ENCODE measurements around the gene GOLGA6L1.
"Not testable (repeated sequence)": the region's sequence is repeated elsewhere in the genome, so short reads cannot be mapped to it uniquely, and the experiment has no call there.

Gene GOLGA6L1

GRCh38 chr15:23083115-23083514 lies 53.5 kb downstream of the GOLGA6L1 start:
- Histone ChIP-seq H3K9ac (ENCODE audit: low read depth in 1 of 2, low read length in 2 of 2) (no peak overlapping the region), H3K27ac (ENCODE audit: low read depth in 2 of 2, low read length in 2 of 2) (no peak overlapping the region), H3K4me3 (ENCODE audit: low read length in 2 of 2) (no peak overlapping the region), H3K4me1 (ENCODE audit: control insufficient read depth in 2 of 2, insufficient read depth in 2 of 2, low read length in 2 of 2) (no peaks in the 10 kb centered on the region), H3K27me3 (ENCODE audit: control insufficient read depth in 2 of 2, insufficient read depth in 2 of 2, low read length in 2 of 2) (no peaks in the 10 kb centered on the region), H3K9me3 (ENCODE audit: control insufficient read depth in 2 of 2, low read length in 2 of 2) (no peaks in the 10 kb centered on the region), H3K36me3 (ENCODE audit: control insufficient read depth in 2 of 2, insufficient read depth in 2 of 2, low read length in 2 of 2) (no peaks in the 10 kb centered on the region)

- H3K27me3 ChIP-seq (ENCODE audit: control insufficient read depth in 2 of 2, insufficient read depth in 2 of 2, low read length in 2 of 2); H3K4me3 ChIP-seq (ENCODE audit: low read length in 2 of 2); H3K4me1 ChIP-seq (ENCODE audit: control insufficient read depth in 2 of 2, insufficient read depth in 2 of 2, low read length in 2 of 2); H3K9me3 ChIP-seq (ENCODE audit: control insufficient read depth in 2 of 2, low read length in 2 of 2); H3K9ac ChIP-seq (ENCODE audit: low read depth in 1 of 2, low read length in 2 of 2); H3K36me3 ChIP-seq (ENCODE audit: control insufficient read depth in 2 of 2, insufficient read depth in 2 of 2, low read length in 2 of 2); H3K27ac ChIP-seq (ENCODE audit: low read depth in 2 of 2, low read length in 2 of 2): not testable (repeated sequence)
These were observed 54.5 kb downstream of the GOLGA6L1 start for GRCh38 chr15:23081996-23082737.

- no peak overlapping the region for H3K4me3 ChIP-seq (ENCODE audit: low read length in 2 of 2)
These were observed 55.4 kb downstream of the GOLGA6L1 start for GRCh38 chr15:23081271-23081670.

GRCh38 chr15:23079766-23080165 lies 56.9 kb downstream of the GOLGA6L1 start:
- no peaks in the 10 kb centered on the region for H3K27me3 ChIP-seq (ENCODE audit: control insufficient read depth in 2 of 2, insufficient read depth in 2 of 2, low read length in 2 of 2)
- no peaks in the 10 kb centered on the region for H3K9me3 ChIP-seq (ENCODE audit: control insufficient read depth in 2 of 2, low read length in 2 of 2)
- no peaks in the 10 kb centered on the region for H3K36me3 ChIP-seq (ENCODE audit: control insufficient read depth in 2 of 2, insufficient read depth in 2 of 2, low read length in 2 of 2)
- H3K27ac ChIP-seq (ENCODE audit: low read depth in 2 of 2, low read length in 2 of 2) = no peak overlapping the region
- no peaks in the 10 kb centered on the region for H3K4me1 ChIP-seq (ENCODE audit: control insufficient read depth in 2 of 2, insufficient read depth in 2 of 2, low read length in 2 of 2)
- no peak overlapping the region for H3K4me3 ChIP-seq (ENCODE audit: low read length in 2 of 2)
- H3K9ac ChIP-seq (ENCODE audit: low read depth in 1 of 2, low read length in 2 of 2) = no peak overlapping the region

More at GRCh38 chr15:23081271-23081670, 55.4 kb downstream of the GOLGA6L1 start:
- Histone ChIP-seq H3K4me1 (ENCODE audit: control insufficient read depth in 2 of 2, insufficient read depth in 2 of 2, low read length in 2 of 2) (no peaks in the 10 kb centered on the region), H3K27me3 (ENCODE audit: control insufficient read depth in 2 of 2, insufficient read depth in 2 of 2, low read length in 2 of 2) (no peaks in the 10 kb centered on the region), H3K9ac (ENCODE audit: low read depth in 1 of 2, low read length in 2 of 2) (no peak overlapping the region), H3K27ac (ENCODE audit: low read depth in 2 of 2, low read length in 2 of 2) (no peak overlapping the region), H3K9me3 (ENCODE audit: control insufficient read depth in 2 of 2, low read length in 2 of 2) (no peaks in the 10 kb centered on the region), H3K36me3 (ENCODE audit: control insufficient read depth in 2 of 2, insufficient read depth in 2 of 2, low read length in 2 of 2) (no peaks in the 10 kb centered on the region)

Measured in mucosa of rectum (tissue), 2 donors.